ENCODE data around the gene WNT6.

GRCh38 chr2:218816561-218817011, 43.0 kb upstream of the WNT6 start:
- TF ChIP-seq POLR2A (IDR thresholded peaks at IDR 0.05): no peak
- TF ChIP-seq, protein P1, sequence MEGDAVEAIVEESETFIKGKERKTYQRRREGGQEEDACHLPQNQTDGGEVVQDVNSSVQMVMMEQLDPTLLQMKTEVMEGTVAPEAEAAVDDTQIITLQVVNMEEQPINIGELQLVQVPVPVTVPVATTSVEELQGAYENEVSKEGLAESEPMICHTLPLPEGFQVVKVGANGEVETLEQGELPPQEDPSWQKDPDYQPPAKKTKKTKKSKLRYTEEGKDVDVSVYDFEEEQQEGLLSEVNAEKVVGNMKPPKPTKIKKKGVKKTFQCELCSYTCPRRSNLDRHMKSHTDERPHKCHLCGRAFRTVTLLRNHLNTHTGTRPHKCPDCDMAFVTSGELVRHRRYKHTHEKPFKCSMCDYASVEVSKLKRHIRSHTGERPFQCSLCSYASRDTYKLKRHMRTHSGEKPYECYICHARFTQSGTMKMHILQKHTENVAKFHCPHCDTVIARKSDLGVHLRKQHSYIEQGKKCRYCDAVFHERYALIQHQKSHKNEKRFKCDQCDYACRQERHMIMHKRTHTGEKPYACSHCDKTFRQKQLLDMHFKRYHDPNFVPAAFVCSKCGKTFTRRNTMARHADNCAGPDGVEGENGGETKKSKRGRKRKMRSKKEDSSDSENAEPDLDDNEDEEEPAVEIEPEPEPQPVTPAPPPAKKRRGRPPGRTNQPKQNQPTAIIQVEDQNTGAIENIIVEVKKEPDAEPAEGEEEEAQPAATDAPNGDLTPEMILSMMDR (IDR thresholded peaks at IDR 0.05): no peak

Measured in prostate gland (tissue), 2 donors.